Measurements from ENCODE around the gene HDGF.

HDGF gene

GRCh38 chr1:156776942-156777341, 25.5 kb upstream of the HDGF start:
- H3K4me3 ChIP-seq (replicated peaks; ENCODE audit: low read depth, low read length), result no peak overlapping the region
- DNase-seq (ENCODE audit: extremely low read depth, low read depth), result no peak
- no peak for TF ChIP-seq CTCF (IDR thresholded peaks at IDR 0.05; ENCODE audit: low read depth, low read length, missing control alignments)

- H3K4me3 ChIP-seq (replicated peaks; ENCODE audit: low read depth, low read length), result no peak overlapping the region
- TF ChIP-seq CTCF (IDR thresholded peaks at IDR 0.05; ENCODE audit: low read depth, low read length, missing control alignments), result no peak
- DNase-seq (ENCODE audit: extremely low read depth, low read depth), result no peak
Observed at GRCh38 chr1:156775799-156776198, 24.3 kb upstream of the HDGF start.

GRCh38 chr1:156773607-156774006, 22.1 kb upstream of the HDGF start:
- DNase-seq (ENCODE audit: extremely low read depth, low read depth), result no peak
- H3K4me3 ChIP-seq (replicated peaks; ENCODE audit: low read depth, low read length), result no peak overlapping the region
- no peak for TF ChIP-seq CTCF (IDR thresholded peaks at IDR 0.05; ENCODE audit: low read depth, low read length, missing control alignments)

- no peak overlapping the region for H3K4me3 ChIP-seq (replicated peaks; ENCODE audit: low read depth, low read length)
- no peak for TF ChIP-seq CTCF (IDR thresholded peaks at IDR 0.05; ENCODE audit: low read depth, low read length, missing control alignments)
- DNase-seq (ENCODE audit: extremely low read depth, low read depth), result no peak
Observed at GRCh38 chr1:156772728-156773497, 21.4 kb upstream of the HDGF start.

- no peak for DNase-seq (ENCODE audit: extremely low read depth, low read depth)
- no peak for TF ChIP-seq CTCF (IDR thresholded peaks at IDR 0.05; ENCODE audit: low read depth, low read length, missing control alignments)
- H3K4me3 ChIP-seq (replicated peaks; ENCODE audit: low read depth, low read length), result no peak overlapping the region
Observed at GRCh38 chr1:156772222-156772621, 20.7 kb upstream of the HDGF start.

GRCh38 chr1:156768610-156769295, 17.3 kb upstream of the HDGF start:
- no peak for DNase-seq (ENCODE audit: extremely low read depth, low read depth)

More at GRCh38 chr1:156768610-156769295, 17.3 kb upstream of the HDGF start:
- H3K4me3 ChIP-seq (replicated peaks; ENCODE audit: low read depth, low read length), result peak overlapping the region; percentile 67
- no peak for TF ChIP-seq CTCF (IDR thresholded peaks at IDR 0.05; ENCODE audit: low read depth, low read length, missing control alignments)
